ENCODE results near the gene MSLN.

DNA sequence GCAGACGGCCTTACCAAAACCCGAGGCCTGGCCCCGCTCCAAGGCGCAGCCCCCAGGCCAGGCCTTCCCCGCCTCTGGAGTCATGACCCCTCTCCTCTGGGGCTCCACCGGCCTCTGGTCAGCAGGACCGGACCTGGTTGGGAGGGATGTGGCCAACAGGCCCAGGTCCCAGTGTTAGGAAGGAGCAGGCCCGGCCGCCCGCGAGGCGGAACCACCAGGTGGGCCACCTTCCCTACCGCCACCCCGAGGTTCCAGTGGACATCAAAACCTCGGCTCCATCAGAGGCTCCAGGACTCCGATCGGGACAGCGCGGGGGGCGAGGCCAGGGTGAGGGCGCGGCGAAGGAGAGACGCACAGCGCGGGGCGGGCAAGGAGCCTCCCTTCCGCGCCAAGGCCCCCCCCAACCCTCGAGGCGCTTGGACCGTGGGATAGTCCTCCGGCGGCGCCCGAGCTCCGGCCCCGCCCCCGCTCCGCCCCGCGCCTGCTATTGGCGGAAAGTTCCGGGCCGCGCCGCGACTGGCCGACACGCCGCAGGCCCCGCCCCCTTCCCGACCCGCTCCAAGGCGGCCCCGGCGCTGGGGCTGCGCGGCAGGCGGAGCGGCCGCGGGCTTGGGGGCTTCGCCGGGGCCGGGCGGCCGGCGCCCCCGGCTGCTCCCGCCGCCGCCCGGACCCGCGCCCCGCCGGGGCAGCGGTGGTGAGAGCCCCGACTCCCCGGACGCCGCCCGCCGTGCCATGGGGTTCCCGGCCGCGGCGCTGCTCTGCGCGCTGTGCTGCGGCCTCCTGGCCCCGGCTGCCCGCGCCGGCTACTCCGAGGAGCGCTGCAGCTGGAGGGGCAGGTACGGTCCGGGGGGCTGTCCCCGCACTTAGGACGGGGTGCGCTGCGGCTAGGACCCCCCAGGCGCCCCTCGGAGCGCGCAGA lies 45.7 kb upstream of the MSLN start, which contains the start of gene METRN:
- TF ChIP-seq, protein P1, sequence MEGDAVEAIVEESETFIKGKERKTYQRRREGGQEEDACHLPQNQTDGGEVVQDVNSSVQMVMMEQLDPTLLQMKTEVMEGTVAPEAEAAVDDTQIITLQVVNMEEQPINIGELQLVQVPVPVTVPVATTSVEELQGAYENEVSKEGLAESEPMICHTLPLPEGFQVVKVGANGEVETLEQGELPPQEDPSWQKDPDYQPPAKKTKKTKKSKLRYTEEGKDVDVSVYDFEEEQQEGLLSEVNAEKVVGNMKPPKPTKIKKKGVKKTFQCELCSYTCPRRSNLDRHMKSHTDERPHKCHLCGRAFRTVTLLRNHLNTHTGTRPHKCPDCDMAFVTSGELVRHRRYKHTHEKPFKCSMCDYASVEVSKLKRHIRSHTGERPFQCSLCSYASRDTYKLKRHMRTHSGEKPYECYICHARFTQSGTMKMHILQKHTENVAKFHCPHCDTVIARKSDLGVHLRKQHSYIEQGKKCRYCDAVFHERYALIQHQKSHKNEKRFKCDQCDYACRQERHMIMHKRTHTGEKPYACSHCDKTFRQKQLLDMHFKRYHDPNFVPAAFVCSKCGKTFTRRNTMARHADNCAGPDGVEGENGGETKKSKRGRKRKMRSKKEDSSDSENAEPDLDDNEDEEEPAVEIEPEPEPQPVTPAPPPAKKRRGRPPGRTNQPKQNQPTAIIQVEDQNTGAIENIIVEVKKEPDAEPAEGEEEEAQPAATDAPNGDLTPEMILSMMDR (conservative IDR thresholded peaks at IDR 0.05; ENCODE audit: low read depth in 2 of 2): no peak
- TF ChIP-seq CREB1 (CRISPR knock-in tag; IDR thresholded peaks at IDR 0.05; ENCODE audit: low read depth): no peak
- no peak for TF ChIP-seq EZH2phosphoT487 (IDR thresholded peaks at IDR 0.05; ENCODE audit: unreplicated experiment)
- TF ChIP-seq, protein P2, sequence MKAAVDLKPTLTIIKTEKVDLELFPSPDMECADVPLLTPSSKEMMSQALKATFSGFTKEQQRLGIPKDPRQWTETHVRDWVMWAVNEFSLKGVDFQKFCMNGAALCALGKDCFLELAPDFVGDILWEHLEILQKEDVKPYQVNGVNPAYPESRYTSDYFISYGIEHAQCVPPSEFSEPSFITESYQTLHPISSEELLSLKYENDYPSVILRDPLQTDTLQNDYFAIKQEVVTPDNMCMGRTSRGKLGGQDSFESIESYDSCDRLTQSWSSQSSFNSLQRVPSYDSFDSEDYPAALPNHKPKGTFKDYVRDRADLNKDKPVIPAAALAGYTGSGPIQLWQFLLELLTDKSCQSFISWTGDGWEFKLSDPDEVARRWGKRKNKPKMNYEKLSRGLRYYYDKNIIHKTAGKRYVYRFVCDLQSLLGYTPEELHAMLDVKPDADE (IDR thresholded peaks at IDR 0.05): no peak
- TF ChIP-seq POLR2AphosphoS5 (IDR thresholded peaks at IDR 0.05; ENCODE audit: low read depth): peak; percentile 28
- TF ChIP-seq, protein P3, sequence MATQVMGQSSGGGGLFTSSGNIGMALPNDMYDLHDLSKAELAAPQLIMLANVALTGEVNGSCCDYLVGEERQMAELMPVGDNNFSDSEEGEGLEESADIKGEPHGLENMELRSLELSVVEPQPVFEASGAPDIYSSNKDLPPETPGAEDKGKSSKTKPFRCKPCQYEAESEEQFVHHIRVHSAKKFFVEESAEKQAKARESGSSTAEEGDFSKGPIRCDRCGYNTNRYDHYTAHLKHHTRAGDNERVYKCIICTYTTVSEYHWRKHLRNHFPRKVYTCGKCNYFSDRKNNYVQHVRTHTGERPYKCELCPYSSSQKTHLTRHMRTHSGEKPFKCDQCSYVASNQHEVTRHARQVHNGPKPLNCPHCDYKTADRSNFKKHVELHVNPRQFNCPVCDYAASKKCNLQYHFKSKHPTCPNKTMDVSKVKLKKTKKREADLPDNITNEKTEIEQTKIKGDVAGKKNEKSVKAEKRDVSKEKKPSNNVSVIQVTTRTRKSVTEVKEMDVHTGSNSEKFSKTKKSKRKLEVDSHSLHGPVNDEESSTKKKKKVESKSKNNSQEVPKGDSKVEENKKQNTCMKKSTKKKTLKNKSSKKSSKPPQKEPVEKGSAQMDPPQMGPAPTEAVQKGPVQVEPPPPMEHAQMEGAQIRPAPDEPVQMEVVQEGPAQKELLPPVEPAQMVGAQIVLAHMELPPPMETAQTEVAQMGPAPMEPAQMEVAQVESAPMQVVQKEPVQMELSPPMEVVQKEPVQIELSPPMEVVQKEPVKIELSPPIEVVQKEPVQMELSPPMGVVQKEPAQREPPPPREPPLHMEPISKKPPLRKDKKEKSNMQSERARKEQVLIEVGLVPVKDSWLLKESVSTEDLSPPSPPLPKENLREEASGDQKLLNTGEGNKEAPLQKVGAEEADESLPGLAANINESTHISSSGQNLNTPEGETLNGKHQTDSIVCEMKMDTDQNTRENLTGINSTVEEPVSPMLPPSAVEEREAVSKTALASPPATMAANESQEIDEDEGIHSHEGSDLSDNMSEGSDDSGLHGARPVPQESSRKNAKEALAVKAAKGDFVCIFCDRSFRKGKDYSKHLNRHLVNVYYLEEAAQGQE (IDR thresholded peaks at IDR 0.05; ENCODE audit: unreplicated experiment): no peak
